Hepatocyte (in vitro differentiated cells): ENCODE results near the gene PLD3. TPM values are rescaled to one million over a fixed set of nuclear protein-coding genes. Genes with fewer than 3 reads are reported as not detected.
A peak's percentile ranks its signal among the peaks of the same experiment; 100 is the strongest.

ENCODE experiments used
- DNase-seq: peaks from one replicate; pipeline ENCODE4 v3.0.0-alpha.2; 2016; ENCODE audit warnings: low spot score
- H2AFZ ChIP-seq: fragments of 200-600 bp; sonication (generic); 2 replicates; pipeline ENCODE4 v1.6.0; 2016; ENCODE audit warnings: antibody characterized with exemption, mild to moderate bottlenecking
- H3K27ac ChIP-seq: fragments of 200-600 bp; sonication (generic); 2 replicates; pipeline ENCODE4 v1.5.1; 2016; ENCODE audit warnings: mild to moderate bottlenecking
- H3K27me3 ChIP-seq: fragments of 200-600 bp; sonication (generic); 2 replicates; pipeline ENCODE4 v1.6.1; 2016
- H3K36me3 ChIP-seq: fragments of 200-600 bp; sonication (generic); replicated peaks from 2 replicates; pipeline ENCODE4 v1.5.1; 2016; ENCODE audit warnings: low read depth; ENCODE audit not compliant: insufficient read depth
- H3K4me1 ChIP-seq: fragments of 200-600 bp; sonication (generic); 2 replicates; pipeline ENCODE4 v1.5.1; 2016; ENCODE audit warnings: mild to moderate bottlenecking, moderate library complexity; ENCODE audit not compliant: insufficient read depth
- H3K4me2 ChIP-seq: fragments of 200-600 bp; sonication (generic); 2 replicates; pipeline ENCODE4 v1.6.0; 2016
- H3K4me3 ChIP-seq: fragments of 200-600 bp; sonication (generic); 2 replicates; pipeline ENCODE4 v1.5.1; 2016; ENCODE audit warnings: mild to moderate bottlenecking
- H3K79me2 ChIP-seq: fragments of 200-600 bp; sonication (generic); 2 replicates; pipeline ENCODE4 v1.6.0; 2017; ENCODE audit warnings: mild to moderate bottlenecking
- H3K9me2 ChIP-seq: fragments of 200-600 bp; sonication (generic); replicated peaks from 2 replicates; pipeline ENCODE4 v1.6.0; 2017; ENCODE audit warnings: mild to moderate bottlenecking; ENCODE audit not compliant: insufficient read depth
- H3K9me3 ChIP-seq: fragments of 200-600 bp; sonication (generic); 2 replicates; pipeline ENCODE4 v1.5.1; 2016; ENCODE audit warnings: low read depth, mild to moderate bottlenecking
- H4K20me1 ChIP-seq: fragments of 200-600 bp; sonication (generic); 2 replicates; pipeline ENCODE4 v1.6.0; 2016; ENCODE audit warnings: mild to moderate bottlenecking; ENCODE audit not compliant: insufficient read depth, poor library complexity, severe bottlenecking
- EZH2 ChIP-seq: fragments of 200-600 bp; sonication (generic); IDR thresholded peaks from 2 replicates; pipeline ENCODE4 v1.6.1; 2016; ENCODE audit warnings: antibody characterized with exemption, mild to moderate bottlenecking, borderline replicate concordance
- EZH2phosphoT487 ChIP-seq: fragments of 200-600 bp; sonication (generic); IDR thresholded peaks from one replicate; pipeline ENCODE4 v1.6.1; 2018; ENCODE audit warnings: antibody characterized with exemption, mild to moderate bottlenecking, low read depth, moderate library complexity; ENCODE audit not compliant: unreplicated experiment, severe bottlenecking
- WGBS: methylation state at CpG from one replicate; pipeline ENCODE4 v1.1.6; 2016; ENCODE audit warnings: low lambda C conversion rate; ENCODE audit errors: missing lambda C conversion rate; 5-methylcytosine and 5-hydroxymethylcytosine counted together
- polyA plus RNA-seq: library from polyadenylated mRNA; unstranded; fragments of >200 nt; fragmentation: Nextera tagmentation; extraction: Ambion mirVana; gene quantifications from 2 replicates; pipeline ENCODE4 v1.2.1, GENCODE V29; 2016
- total RNA-seq: library from RNA; depleted of rRNA; stranded (reverse); fragments of >200 nt; gene quantifications from 2 replicates; pipeline ENCODE4 v1.2.3, GENCODE V29; 2014
- TF ChIP-seq, protein P1 (sequence below): fragments of 200-600 bp; sonication (generic); IDR thresholded peaks from 2 replicates; pipeline ENCODE4 v1.5.1; 2016; ENCODE audit warnings: antibody characterized with exemption, mild to moderate bottlenecking; ENCODE audit not compliant: poor library complexity

Gene PLD3
- total and polyA plus RNA-seq, 2 experiments from 2014 or later = 805 to 1,297 TPM

DNA sequence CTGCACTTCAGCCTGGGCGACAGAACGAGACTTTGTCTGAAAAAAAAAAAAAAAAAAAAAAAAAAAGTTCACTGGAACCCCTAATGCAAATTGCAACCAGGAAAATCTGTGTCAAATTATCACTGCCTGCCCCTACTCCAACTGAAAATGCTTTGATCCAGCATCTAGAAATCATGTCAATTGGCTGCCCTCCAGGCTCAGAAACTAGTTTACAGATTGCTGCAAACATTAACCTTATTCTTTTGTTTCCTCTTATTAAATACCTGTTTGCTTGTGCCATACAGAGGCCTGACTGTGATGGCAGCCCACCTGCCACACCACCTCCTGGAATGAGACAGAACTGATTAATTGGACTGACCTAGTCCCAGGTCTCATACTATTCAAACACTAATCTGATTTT, 44.7 kb upstream of the PLD3 start:
- WGBS = 86% methylated on average over 2 of the region's 2 CpGs
- no peaks in the 10 kb centered on the region for H3K4me1 ChIP-seq
- TF ChIP-seq EZH2 = no peak
- DNase-seq = no peak
- H3K4me2 ChIP-seq = no peak overlapping the region
- H3K27ac ChIP-seq = no peak overlapping the region
- no peak overlapping the region for H3K4me3 ChIP-seq
- no peaks in the 10 kb centered on the region for H3K9me2 ChIP-seq
- H3K9me3 ChIP-seq = no peaks in the 10 kb centered on the region
- no peaks in the 10 kb centered on the region for H4K20me1 ChIP-seq
- H3K36me3 ChIP-seq = no peaks in the 10 kb centered on the region
- H3K79me2 ChIP-seq = no peaks in the 10 kb centered on the region
- H3K27me3 ChIP-seq = no peaks in the 10 kb centered on the region
- no peak overlapping the region for H2AFZ ChIP-seq

DNA sequence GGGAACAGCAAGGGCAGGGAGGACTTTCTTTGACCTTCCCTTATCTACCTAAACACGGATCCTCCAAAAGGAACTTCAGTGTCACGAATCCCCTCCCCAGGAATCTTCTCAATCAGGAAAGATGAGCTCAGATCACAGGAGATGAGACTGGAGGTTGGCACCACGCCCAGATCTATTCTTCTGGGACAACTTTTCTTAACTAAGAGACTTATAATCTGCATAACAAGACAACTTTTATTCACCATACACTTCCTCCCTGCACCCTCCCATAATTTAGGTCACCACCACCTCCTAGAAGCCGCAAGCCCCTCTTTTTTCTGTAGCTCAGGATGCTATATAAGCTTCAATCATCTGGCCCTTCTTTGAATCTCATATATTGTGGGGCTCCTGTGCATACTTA, 44.2 kb upstream of the PLD3 start:
- 74% methylated on average over 4 of the region's 4 CpGs for WGBS
- TF ChIP-seq EZH2 (no peak), EZH2phosphoT487 (no peak)
- TF ChIP-seq, protein P1, sequence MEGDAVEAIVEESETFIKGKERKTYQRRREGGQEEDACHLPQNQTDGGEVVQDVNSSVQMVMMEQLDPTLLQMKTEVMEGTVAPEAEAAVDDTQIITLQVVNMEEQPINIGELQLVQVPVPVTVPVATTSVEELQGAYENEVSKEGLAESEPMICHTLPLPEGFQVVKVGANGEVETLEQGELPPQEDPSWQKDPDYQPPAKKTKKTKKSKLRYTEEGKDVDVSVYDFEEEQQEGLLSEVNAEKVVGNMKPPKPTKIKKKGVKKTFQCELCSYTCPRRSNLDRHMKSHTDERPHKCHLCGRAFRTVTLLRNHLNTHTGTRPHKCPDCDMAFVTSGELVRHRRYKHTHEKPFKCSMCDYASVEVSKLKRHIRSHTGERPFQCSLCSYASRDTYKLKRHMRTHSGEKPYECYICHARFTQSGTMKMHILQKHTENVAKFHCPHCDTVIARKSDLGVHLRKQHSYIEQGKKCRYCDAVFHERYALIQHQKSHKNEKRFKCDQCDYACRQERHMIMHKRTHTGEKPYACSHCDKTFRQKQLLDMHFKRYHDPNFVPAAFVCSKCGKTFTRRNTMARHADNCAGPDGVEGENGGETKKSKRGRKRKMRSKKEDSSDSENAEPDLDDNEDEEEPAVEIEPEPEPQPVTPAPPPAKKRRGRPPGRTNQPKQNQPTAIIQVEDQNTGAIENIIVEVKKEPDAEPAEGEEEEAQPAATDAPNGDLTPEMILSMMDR = no peak
- H3K9me2 ChIP-seq = no peaks in the 10 kb centered on the region
- H3K27ac ChIP-seq = no peak overlapping the region
- H3K79me2 ChIP-seq = no peaks in the 10 kb centered on the region
- H3K4me3 ChIP-seq = no peak overlapping the region
- no peaks in the 10 kb centered on the region for H3K36me3 ChIP-seq
- H3K4me2 ChIP-seq = no peak overlapping the region
- no peaks in the 10 kb centered on the region for H3K27me3 ChIP-seq
- no peak for DNase-seq
- H2AFZ ChIP-seq = no peak overlapping the region
- no peaks in the 10 kb centered on the region for H3K4me1 ChIP-seq
- no peaks in the 10 kb centered on the region for H3K9me3 ChIP-seq
- no peaks in the 10 kb centered on the region for H4K20me1 ChIP-seq

DNA sequence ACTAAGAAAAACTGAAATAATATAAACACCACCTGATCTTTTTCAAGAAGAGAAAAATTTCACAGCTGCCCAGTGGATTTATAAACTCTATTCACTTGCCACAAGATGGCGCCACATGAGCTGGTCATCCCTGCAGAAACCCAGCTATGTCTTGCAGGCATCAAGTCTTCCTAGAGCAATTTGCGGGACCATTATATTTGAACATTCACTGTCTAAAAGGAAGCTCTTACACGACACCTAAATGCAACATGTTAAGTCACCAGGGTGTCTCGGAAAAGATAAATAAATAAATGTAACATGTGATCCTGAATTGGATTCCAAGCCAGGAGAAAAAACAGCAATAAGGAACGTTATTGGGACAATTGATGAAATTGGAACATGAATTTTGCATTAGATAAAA, 43.1 kb upstream of the PLD3 start:
- Histone ChIP-seq H3K27me3 (no peaks in the 10 kb centered on the region), H2AFZ (no peak overlapping the region), H3K4me3 (no peak overlapping the region), H3K36me3 (no peaks in the 10 kb centered on the region), H3K9me3 (no peaks in the 10 kb centered on the region), H3K4me1 (no peaks in the 10 kb centered on the region), H3K27ac (no peak overlapping the region), H3K79me2 (no peaks in the 10 kb centered on the region), H4K20me1 (no peaks in the 10 kb centered on the region), H3K9me2 (no peaks in the 10 kb centered on the region), H3K4me2 (no peak overlapping the region)
- no peak for TF ChIP-seq EZH2phosphoT487
- TF ChIP-seq, protein P1 = peak; percentile 91
- 22% methylated on average over 5 of the region's 5 CpGs for WGBS
- DNase-seq = peak; percentile 91

DNA sequence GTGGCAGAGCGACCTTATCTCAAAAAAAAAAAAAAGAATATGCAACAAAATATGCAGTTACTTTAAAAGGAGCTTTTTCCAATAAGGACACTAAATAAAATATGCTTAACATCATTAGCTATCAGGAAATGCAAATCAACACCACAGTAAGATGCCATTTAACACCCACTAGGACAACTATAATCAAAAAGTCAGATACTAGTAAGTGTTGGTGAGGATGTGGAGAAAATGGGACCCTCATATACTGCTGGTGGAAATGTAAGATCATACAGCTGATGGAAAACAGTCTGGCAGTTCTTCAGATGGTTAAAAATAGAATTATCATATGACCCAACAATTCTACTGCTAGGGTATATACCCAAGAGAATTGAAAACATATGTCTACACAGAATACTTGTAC, 38.8 kb upstream of the PLD3 start:
- Histone ChIP-seq H3K79me2 (no peaks in the 10 kb centered on the region), H3K4me1 (no peaks in the 10 kb centered on the region), H3K9me2 (no peaks in the 10 kb centered on the region), H3K27ac (no peak overlapping the region), H4K20me1 (no peaks in the 10 kb centered on the region), H3K27me3 (no peaks in the 10 kb centered on the region), H3K36me3 (no peaks in the 10 kb centered on the region), H2AFZ (no peak overlapping the region), H3K4me2 (no peak overlapping the region), H3K9me3 (no peaks in the 10 kb centered on the region), H3K4me3 (no peak overlapping the region)
- 89% methylated on average over 1 of the region's 1 CpG for WGBS
- TF ChIP-seq, protein P1 = no peak
- TF ChIP-seq EZH2phosphoT487 = no peak
- TF ChIP-seq EZH2 = no peak
- no peak for DNase-seq
